Posterior cingulate gyrus (tissue), 11 donors: ENCODE results near the gene PFKFB1.

Experiments
- DNase-seq, 10 donors: peaks; one replicate each; pipeline versions ENCODE4 v3.0.0 to v3.0.0-alpha.2; 2020 to 2021; ENCODE audit warnings: mixed read lengths in 3 of 10
- intact Hi-C: fragments of 100-400 bp; cut with DNase I; formaldehyde crosslinking; loops from one replicate; pipeline ENCODE4 v1.15.1; 2023

PFKFB1 gene

GRCh38 chrX:54930291-54931049, 63.5 kb downstream of the PFKFB1 start:
- DNase-seq: peak in 2 of 10 donors; percentile 62 to 75
- intact Hi-C loops: no loop called here

GRCh38 chrX:54928876-54929275, 65.1 kb downstream of the PFKFB1 start:
- DNase-seq: peak in 1 of 10 donors; percentile 59
- intact Hi-C loops: loop anchor here (10.0 kb wide), 1 partner anchor 434 kb away; the partner anchor contains the start of gene FGD1

GRCh38 chrX:54926978-54927377, 67.0 kb downstream of the PFKFB1 start:
- intact Hi-C loops: loop anchor here (10.0 kb wide), 1 partner anchor 432 kb away; the partner anchor contains the start of gene FGD1

GRCh38 chrX:54923376-54923775, 70.6 kb downstream of the PFKFB1 start:
- intact Hi-C loops: loop anchor here (10.0 kb wide), 1 partner anchor 429 kb away; the partner anchor contains the start of gene FGD1
- DNase-seq: peak in 1 of 10 donors; percentile 49

More at GRCh38 chrX:54926978-54927377, 67.0 kb downstream of the PFKFB1 start:
- no peak for DNase-seq

DNA sequence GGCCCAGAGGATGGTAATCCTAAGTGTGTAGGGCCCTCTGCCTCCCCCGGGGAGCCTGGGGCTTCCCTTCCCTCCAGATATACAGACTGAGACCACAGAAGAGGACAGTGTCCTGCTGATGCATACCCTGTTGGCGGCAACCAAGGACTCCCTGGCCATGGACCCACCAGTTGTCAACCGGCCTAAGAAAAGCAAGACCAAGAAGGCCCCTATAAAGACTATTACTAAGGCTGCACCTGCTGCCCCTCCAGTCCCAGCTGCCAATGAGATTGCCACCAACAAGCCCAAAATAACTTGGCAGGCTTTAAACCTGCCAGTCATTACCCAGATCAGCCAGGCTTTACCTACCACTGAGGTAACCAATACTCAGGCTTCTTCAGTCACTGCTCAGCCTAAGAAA, 71.4 kb downstream of the PFKFB1 start:
- peak in 1 of 10 donors; percentile 55 for DNase-seq
- intact Hi-C loops: loop anchor here (10.0 kb wide), 1 partner anchor 428 kb away; the partner anchor contains the start of gene FGD1

- peak; percentile 50 to 94 (median 73) for DNase-seq
- intact Hi-C loops: loop anchor here (10.0 kb wide), 1 partner anchor 427 kb away; the partner anchor contains the start of gene FGD1
Measured at GRCh38 chrX:54921427-54922021, 72.5 kb downstream of the PFKFB1 start.

- intact Hi-C loops: loop anchor here (10.0 kb wide), 1 partner anchor 426 kb away; the partner anchor contains the start of gene FGD1
- DNase-seq: peak in 6 of 10 donors; percentile 14 to 88 (median 52)
Measured at GRCh38 chrX:54920610-54921426, 73.2 kb downstream of the PFKFB1 start, which contains the start of gene TRO. TSS of gene TRO (plus strand) at chrX:54920824. CDS start at chrX:54922247, 1,423 bp downstream.

DNA sequence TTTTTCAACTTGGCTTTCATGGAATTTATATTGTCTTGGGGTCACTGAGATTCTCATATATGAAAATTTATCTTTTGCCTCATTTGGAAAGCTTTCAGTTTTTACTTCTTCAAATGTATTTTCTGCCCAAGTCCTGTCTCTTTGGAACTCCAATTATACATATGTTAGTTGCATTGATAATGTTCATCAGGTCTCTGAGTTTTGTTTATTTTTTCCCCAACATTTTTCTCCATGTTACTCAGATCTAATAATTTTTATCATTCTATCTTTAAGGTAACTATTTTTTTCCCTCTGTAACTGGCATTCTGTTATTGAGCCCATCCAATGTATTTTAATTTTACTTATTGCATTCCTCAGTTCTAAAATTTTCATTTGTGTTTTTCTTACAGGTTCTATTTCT, 84.0 kb downstream of the PFKFB1 start:
- intact Hi-C loops: no loop called here

DNA sequence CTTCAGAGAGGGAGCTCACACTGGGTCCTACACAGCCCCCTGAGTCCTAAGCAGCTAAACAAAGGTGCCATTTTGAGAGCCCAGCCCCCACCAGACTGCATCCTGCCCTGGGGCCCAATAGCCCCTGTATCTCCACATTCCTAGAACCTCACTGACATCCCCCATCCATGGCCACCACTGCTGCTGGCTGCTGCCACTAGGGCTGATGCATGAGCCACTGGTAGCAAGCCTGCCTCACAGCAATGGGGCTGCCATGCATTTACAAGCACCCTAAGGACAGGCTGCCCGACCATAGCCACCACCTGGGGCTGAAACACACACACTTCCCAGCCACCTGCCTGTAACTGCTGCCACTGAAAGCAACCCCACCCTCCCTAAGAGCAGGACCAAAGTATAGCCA, 99.8 kb downstream of the PFKFB1 start:
- peak in 1 of 10 donors; percentile 71 for DNase-seq
- intact Hi-C loops: no loop called here

More for the DNA sequence above, 84.0 kb downstream of the PFKFB1 start:
- DNase-seq: no peak

GRCh38 chrX:54891573-54891972, 102.4 kb downstream of the PFKFB1 start:
- DNase-seq: peak in 2 of 10 donors; percentile 7 to 15
- intact Hi-C loops: loop anchor here (2.0 kb wide), 1 partner anchor 167 kb away; no protein-coding TSS in a partner anchor

GRCh38 chrX:54885740-54886139, 108.2 kb downstream of the PFKFB1 start:
- intact Hi-C loops: no loop called here
- DNase-seq: no peak
